HEK293 (cell line): ENCODE measurements around the gene AFG1L.

Experiments used
- GLI2 ChIP-seq: fragments of 450-650 bp; formaldehyde crosslinking; IDR thresholded peaks from 2 replicates; pipeline ENCODE4; 2017; ENCODE audit warnings: missing biosample characterization, missing genetic modification characterization, low read depth, borderline replicate concordance
- GLIS2 ChIP-seq: fragments of 450-650 bp; formaldehyde crosslinking; IDR thresholded peaks from 2 replicates; pipeline ENCODE4 v1.5.1; 2016; ENCODE audit warnings: missing biosample characterization, missing genetic modification characterization
- HOXA7 ChIP-seq: sonication (generic); formaldehyde crosslinking; IDR thresholded peaks from 2 replicates; pipeline ENCODE4 v1.8.1; 2022; ENCODE audit warnings: missing genetic modification reagents, borderline replicate concordance
- KLF17 ChIP-seq: fragments of 450-650 bp; formaldehyde crosslinking; IDR thresholded peaks from 2 replicates; pipeline ENCODE4 v1.5.1; 2016; ENCODE audit warnings: missing biosample characterization, missing genetic modification characterization
- OSR2 ChIP-seq: fragments of 450-650 bp; formaldehyde crosslinking; IDR thresholded peaks from 2 replicates; pipeline ENCODE4 v1.5.1; 2016; ENCODE audit warnings: missing biosample characterization, missing genetic modification characterization
- OVOL3 ChIP-seq: fragments of 450-650 bp; formaldehyde crosslinking; IDR thresholded peaks from 2 replicates; pipeline ENCODE4 v1.5.1; 2016; ENCODE audit warnings: missing biosample characterization, missing genetic modification characterization
- PRDM4 ChIP-seq: fragments of 450-650 bp; formaldehyde crosslinking; IDR thresholded peaks from 2 replicates; pipeline ENCODE4 v1.5.1; 2017; ENCODE audit warnings: missing biosample characterization, missing genetic modification characterization
- REST ChIP-seq: fragments of 450-650 bp; formaldehyde crosslinking; IDR thresholded peaks from 2 replicates; pipeline ENCODE4 v1.5.1; 2016; ENCODE audit warnings: missing biosample characterization, missing genetic modification characterization
- SCRT1 ChIP-seq: fragments of 450-650 bp; formaldehyde crosslinking; IDR thresholded peaks from 2 replicates; pipeline ENCODE4 v1.5.1; 2016; ENCODE audit warnings: missing biosample characterization, missing genetic modification characterization, borderline replicate concordance
- YY2 ChIP-seq: fragments of 450-650 bp; formaldehyde crosslinking; IDR thresholded peaks from 2 replicates; pipeline ENCODE4 v1.5.1; 2016; ENCODE audit warnings: missing biosample characterization, missing genetic modification characterization
- ZBTB8A ChIP-seq: fragments of 450-650 bp; formaldehyde crosslinking; IDR thresholded peaks from 2 replicates; pipeline ENCODE4 v1.5.1; 2016; ENCODE audit warnings: missing biosample characterization, missing genetic modification characterization
- ZEB2 ChIP-seq: fragments of 450-650 bp; formaldehyde crosslinking; IDR thresholded peaks from 2 replicates; pipeline ENCODE4 v1.5.1; 2016; ENCODE audit warnings: missing biosample characterization, missing genetic modification characterization
- ZFP3 ChIP-seq: fragments of 450-650 bp; formaldehyde crosslinking; IDR thresholded peaks from 2 replicates; pipeline ENCODE4 v1.5.1; 2016; ENCODE audit warnings: low read depth, missing biosample characterization, missing genetic modification characterization
- ZNF114 ChIP-seq: fragments of 450-650 bp; formaldehyde crosslinking; IDR thresholded peaks from 2 replicates; pipeline ENCODE4 v1.5.0; 2017; ENCODE audit warnings: missing biosample characterization, missing genetic modification characterization
- ZNF133 ChIP-seq: fragments of 450-650 bp; formaldehyde crosslinking; IDR thresholded peaks from 2 replicates; pipeline ENCODE4 v1.5.1; 2016; ENCODE audit warnings: missing biosample characterization, missing genetic modification characterization
- ZNF138 ChIP-seq: fragments of 450-650 bp; formaldehyde crosslinking; IDR thresholded peaks from 2 replicates; pipeline ENCODE4 v1.5.1; 2016; ENCODE audit warnings: missing biosample characterization, missing genetic modification characterization, borderline replicate concordance
- ZNF175 ChIP-seq: fragments of 450-650 bp; formaldehyde crosslinking; IDR thresholded peaks from 2 replicates; pipeline ENCODE4 v1.5.1; 2016; ENCODE audit warnings: missing biosample characterization, missing genetic modification characterization
- ZNF19 ChIP-seq: fragments of 450-650 bp; formaldehyde crosslinking; IDR thresholded peaks from 2 replicates; pipeline ENCODE4; 2016; ENCODE audit warnings: missing biosample characterization, missing genetic modification characterization, low read depth
- ZNF266 ChIP-seq: fragments of 450-650 bp; formaldehyde crosslinking; IDR thresholded peaks from 2 replicates; pipeline ENCODE4 v1.5.1; 2016; ENCODE audit warnings: missing biosample characterization, missing genetic modification characterization, low read depth
- ZNF37A ChIP-seq: fragments of 450-650 bp; IDR thresholded peaks from 2 replicates; pipeline ENCODE4 v1.5.1; 2018; ENCODE audit warnings: missing biosample characterization, missing genetic modification characterization
- ZNF449 ChIP-seq: fragments of 450-650 bp; formaldehyde crosslinking; IDR thresholded peaks from 2 replicates; pipeline ENCODE4 v1.5.1; 2017; ENCODE audit warnings: missing biosample characterization, mild to moderate bottlenecking, missing genetic modification characterization, moderate library complexity
- ZNF510 ChIP-seq: fragments of 450-650 bp; formaldehyde crosslinking; IDR thresholded peaks from 2 replicates; pipeline ENCODE4 v1.5.1; 2018; ENCODE audit warnings: mild to moderate bottlenecking, missing genetic modification characterization, missing biosample characterization; ENCODE audit not compliant: insufficient replicate concordance
- ZNF548 ChIP-seq: fragments of 450-650 bp; formaldehyde crosslinking; IDR thresholded peaks from 2 replicates; pipeline ENCODE4 v1.5.1; 2016; ENCODE audit warnings: missing biosample characterization, missing genetic modification characterization
- ZNF558 ChIP-seq: fragments of 450-650 bp; formaldehyde crosslinking; IDR thresholded peaks from 2 replicates; pipeline ENCODE4 v1.5.1; 2016; ENCODE audit warnings: missing biosample characterization, missing genetic modification characterization
- ZNF623 ChIP-seq: fragments of 450-650 bp; formaldehyde crosslinking; IDR thresholded peaks from 2 replicates; pipeline ENCODE4 v1.5.1; 2016; ENCODE audit warnings: missing biosample characterization, missing genetic modification characterization
- ZNF677 ChIP-seq: fragments of 450-650 bp; IDR thresholded peaks from 2 replicates; pipeline ENCODE4 v1.5.0; 2018; ENCODE audit warnings: missing biosample characterization, mild to moderate bottlenecking, missing genetic modification characterization, moderate library complexity
- ZNF76 ChIP-seq: fragments of 450-650 bp; formaldehyde crosslinking; IDR thresholded peaks from 2 replicates; pipeline ENCODE4; 2016; ENCODE audit warnings: low read depth, missing biosample characterization, missing genetic modification characterization, borderline replicate concordance
- ZNF837 ChIP-seq: fragments of 450-650 bp; formaldehyde crosslinking; IDR thresholded peaks from 2 replicates; pipeline ENCODE4 v1.5.1; 2016; ENCODE audit warnings: missing biosample characterization, missing genetic modification characterization
- ZSCAN23 ChIP-seq: fragments of 450-650 bp; formaldehyde crosslinking; IDR thresholded peaks from 2 replicates; pipeline ENCODE4 v1.5.1; 2016; ENCODE audit warnings: missing biosample characterization, missing genetic modification characterization

The AFG1L gene

GRCh38 chr6:108260809-108261569 lies 33.9 kb upstream of the AFG1L start, which contains the start of gene SNX3 (continued):
- TF ChIP-seq ZNF19 (tag by site-specific recombination), result no peak
- no peak for TF ChIP-seq ZNF133 (tag by site-specific recombination)
- TF ChIP-seq ZNF677 (tag by site-specific recombination), result no peak
- TF ChIP-seq GLI2 (tag by site-specific recombination), result no peak
- TF ChIP-seq ZNF548 (tag by site-specific recombination), result no peak
- TF ChIP-seq ZNF175 (tag by site-specific recombination), result no peak
- peak; percentile 18; the same call in 1 of the 2 replicates for TF ChIP-seq REST
- TF ChIP-seq ZNF266 (tag by site-specific recombination), result no peak
- no peak for TF ChIP-seq ZNF558 (tag by site-specific recombination)
- TF ChIP-seq ZNF114 (tag by site-specific recombination), result no peak
- no peak for TF ChIP-seq KLF17
- no peak for TF ChIP-seq ZNF37A
- peak; percentile 97 for TF ChIP-seq ZNF76
- TF ChIP-seq ZBTB8A (tag by site-specific recombination), result peak; percentile 96
- no peak for TF ChIP-seq PRDM4 (tag by site-specific recombination)
- TF ChIP-seq OSR2 (tag by site-specific recombination), result no peak; the same call in 1 of the 2 replicates
- TF ChIP-seq GLIS2, result peak; percentile 63
- peak; percentile 24; the same call in 1 of the 2 replicates for TF ChIP-seq ZNF449 (tag by site-specific recombination)
- peak; percentile 67; the same call in 1 of the 2 replicates for TF ChIP-seq OVOL3 (tag by site-specific recombination)
- no peak for TF ChIP-seq ZNF623 (tag by site-specific recombination)
- no peak for TF ChIP-seq ZNF837 (tag by site-specific recombination)
- peak; percentile 50; the same call in 1 of the 2 replicates for TF ChIP-seq SCRT1 (tag by site-specific recombination)
- TF ChIP-seq ZNF138, result no peak
- TF ChIP-seq HOXA7, result no peak
- TF ChIP-seq ZSCAN23 (tag by site-specific recombination), result no peak
- peak; percentile 77 for TF ChIP-seq ZEB2 (tag by site-specific recombination)
- TF ChIP-seq YY2 (tag by site-specific recombination), result peak; percentile 32; the same call in 1 of the 2 replicates
- TF ChIP-seq ZNF510 (tag by site-specific recombination), result no peak
- no peak for TF ChIP-seq ZFP3 (tag by site-specific recombination)
